ENCODE data around the gene THUMPD1. TPM values are rescaled to one million over a fixed set of nuclear protein-coding genes. Genes with fewer than 3 reads are reported as not detected.
A peak's percentile ranks its signal among the peaks of the same experiment; 100 is the strongest.

The THUMPD1 gene
- total RNA-seq, 2 experiments from 2014 or later = 44.9 to 45.0 TPM

GRCh38 chr16:20740901-20741521 is 607 bp downstream of the THUMPD1 start:
- no peak for TF ChIP-seq CTCF (IDR thresholded peaks at IDR 0.05)
- Mint-ChIP-seq H3K36me3 (ENCODE audit: low read depth) (peaks cover 22% of the 10 kb centered on the region), H3K4me3 (peak overlapping the region; percentile 95), H3K9me3 (no peaks in the 10 kb centered on the region), H3K4me1 (ENCODE audit: low read depth) (peaks cover 32% of the 10 kb centered on the region), H3K27ac (peak overlapping the region; percentile 97), H3K27me3 (no peaks in the 10 kb centered on the region)
- POLR2A ChIA-PET = interaction anchor here (1.2 to 1.4 kb wide), 3 partner anchors 8 to 21 kb away, joined by 3 to 4 read pairs (median 4); no protein-coding TSS in a partner anchor
- intact Hi-C loops (cut with micrococcal nuclease) = no loop called here
- ATAC-seq = peak; percentile 83
- CTCF ChIA-PET = interaction anchor here (0.6 to 1.5 kb wide), 4 partner anchors 8 to 66 kb away, joined by 3 to 4 read pairs (median 4); partner anchors contain the start of genes ERI2 and REXO5
- peak; percentile 94 for DNase-seq

GRCh38 chr16:20740007-20740883 is 1.4 kb downstream of the THUMPD1 start:
- H3K9me3 Mint-ChIP-seq = no peaks in the 10 kb centered on the region
- peak; percentile 61 for TF ChIP-seq CTCF (IDR thresholded peaks at IDR 0.05)
- ATAC-seq (no peak), DNase-seq (peak; percentile 48)
- CTCF ChIA-PET = interaction anchor here (0.9 to 1.5 kb wide), 4 partner anchors 19 to 66 kb away, joined by 3 to 4 read pairs (median 4); partner anchors contain the start of genes ERI2 and REXO5
- peaks cover 40% of the 10 kb centered on the region for H3K4me1 Mint-ChIP-seq (ENCODE audit: low read depth)
- POLR2A ChIA-PET = interaction anchor here (1.3 to 1.4 kb wide), 2 partner anchors 7 to 14 kb away, joined by 4 read pairs; no protein-coding TSS in a partner anchor
- peaks cover 28% of the 10 kb centered on the region for H3K36me3 Mint-ChIP-seq (ENCODE audit: low read depth)
- peak overlapping the region; percentile 97 for H3K27ac Mint-ChIP-seq
- H3K27me3 Mint-ChIP-seq = no peaks in the 10 kb centered on the region
- peak overlapping the region; percentile 95 for H3K4me3 Mint-ChIP-seq
- intact Hi-C loops (cut with micrococcal nuclease) = no loop called here

DNA sequence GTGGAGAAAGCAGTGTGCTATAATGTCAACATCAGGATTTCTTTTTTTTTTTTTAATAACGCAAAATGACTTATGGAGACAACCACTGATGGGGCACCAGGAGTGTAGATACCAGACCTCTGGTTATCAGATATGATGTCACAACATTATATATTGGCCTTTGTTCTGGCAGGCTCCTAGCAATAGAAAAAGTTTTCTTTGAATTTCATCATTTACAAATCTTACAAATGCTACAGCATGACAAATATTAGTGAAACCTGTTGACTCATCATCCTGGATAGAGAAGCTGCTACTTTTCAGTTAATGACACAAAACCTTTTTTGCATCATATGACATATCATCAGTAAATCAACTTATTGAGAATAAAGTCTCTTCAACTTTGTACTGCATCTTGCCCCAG is 6.1 kb downstream of the THUMPD1 start:
- H3K4me3 Mint-ChIP-seq = no peak overlapping the region
- intact Hi-C loops (cut with micrococcal nuclease) = no loop called here
- H3K4me1 Mint-ChIP-seq (ENCODE audit: low read depth) = peaks cover 35% of the 10 kb centered on the region
- H3K27ac Mint-ChIP-seq = peak overlapping the region; percentile 72
- CTCF ChIA-PET = interaction anchor here (1.4 kb wide), 1 partner anchor 28 kb away, joined by 3 read pairs; the partner anchor contains the start of gene ACSM3
- POLR2A ChIA-PET = no interaction called here
- H3K9me3 Mint-ChIP-seq = no peaks in the 10 kb centered on the region
- peaks cover 30% of the 10 kb centered on the region for H3K36me3 Mint-ChIP-seq (ENCODE audit: low read depth)
- no peak for DNase-seq
- no peaks in the 10 kb centered on the region for H3K27me3 Mint-ChIP-seq
- peak; percentile 62 for ATAC-seq
- TF ChIP-seq CTCF (IDR thresholded peaks at IDR 0.05) = no peak

- DNase-seq (no peak), ATAC-seq (no peak)
- ChIA-PET POLR2A (no interaction called here), CTCF (interaction anchor here (0.7 to 1.4 kb wide), 3 partner anchors 12 to 29 kb away, joined by 3 to 4 read pairs (median 3); partner anchors contain the start of gene ACSM3)
- TF ChIP-seq CTCF (IDR thresholded peaks at IDR 0.05) = no peak
- intact Hi-C loops (cut with micrococcal nuclease) = no loop called here
- Mint-ChIP-seq H3K9me3 (no peaks in the 10 kb centered on the region), H3K36me3 (ENCODE audit: low read depth) (peaks cover 27% of the 10 kb centered on the region), H3K4me3 (no peak overlapping the region), H3K27ac (peak overlapping the region; percentile 72), H3K4me1 (ENCODE audit: low read depth) (peaks cover 28% of the 10 kb centered on the region), H3K27me3 (no peaks in the 10 kb centered on the region)
These were observed 6.8 kb downstream of the THUMPD1 start for GRCh38 chr16:20734782-20735181.

Data from activated CD8-positive, alpha-beta T cell treated with anti-CD3 and anti-CD28 coated beads for 36 hours (primary cell).